CD14-positive monocyte (primary cell): Measurements from ENCODE around the gene NCBP3. TPM values are rescaled to one million over a fixed set of nuclear protein-coding genes. Genes with fewer than 3 reads are reported as not detected.

Experiments used
- DNase-seq, 3 donors: peaks; one replicate each; pipeline ENCODE4 v3.0.0-alpha.2; 2011 to 2022
- H2AFZ ChIP-seq: 2 replicates; pipeline ENCODE4 v1.6.0; 2012; ENCODE audit warnings: mild to moderate bottlenecking, low read depth, low read length, inconsistent platforms; ENCODE audit not compliant: insufficient read depth, poor library complexity, severe bottlenecking
- H3K27ac ChIP-seq, 2 donors: 1 replicate in 1 of 2; 2 replicates in 1 of 2; pipeline ENCODE4 v1.5.1; 2012 to 2013; ENCODE audit warnings: low read length in 2 of 2, control low read depth in 1 of 2, inconsistent platforms in 1 of 2, low read depth in 1 of 2, mild to moderate bottlenecking in 1 of 2
- H3K27me3 ChIP-seq, 2 donors: one replicate each; pipeline versions ENCODE4 v1.6.0 to v1.6.1; 2011 to 2013; ENCODE audit warnings: low read length in 2 of 2; ENCODE audit not compliant: control insufficient read depth in 2 of 2, insufficient read depth in 2 of 2
- H3K36me3 ChIP-seq, 2 donors: replicated peaks in 1 of 2; 1 replicate in 1 of 2; 2 replicates in 1 of 2; pipeline versions ENCODE4 v1.5.1 to v1.6.1; 2012 to 2013; ENCODE audit warnings: low read length in 2 of 2, control low read depth in 1 of 2, inconsistent platforms in 1 of 2, mild to moderate bottlenecking in 1 of 2; ENCODE audit not compliant: insufficient read depth in 2 of 2, control insufficient read depth in 1 of 2
- H3K4me1 ChIP-seq, 2 donors: 1 replicate in 1 of 2; 2 replicates in 1 of 2; pipeline versions ENCODE4 v1.5.1 to v1.6.1; 2012 to 2013; ENCODE audit warnings: low read length in 2 of 2, control low read depth in 1 of 2, inconsistent platforms in 1 of 2, mild to moderate bottlenecking in 1 of 2, moderate library complexity in 1 of 2; ENCODE audit not compliant: insufficient read depth in 2 of 2, control insufficient read depth in 1 of 2
- H3K4me2 ChIP-seq: replicated peaks from 2 replicates; pipeline ENCODE3; 2012; ENCODE audit warnings: low read length, moderate library complexity, mild to moderate bottlenecking; ENCODE audit not compliant: poor library complexity, severe bottlenecking; ENCODE audit errors: extremely low read depth
- H3K4me3 ChIP-seq, 3 experiments: fragments of 200-600 bp in 1 of 3; sonication (generic) in 1 of 3; replicated peaks in 1 of 3; 1 replicate in 2 of 3; 2 replicates in 1 of 3; pipeline ENCODE4 v1.5.1; 2011 to 2013; ENCODE audit warnings: low read length in 3 of 3, mild to moderate bottlenecking in 3 of 3, control low read depth in 2 of 3, low read depth in 2 of 3, inconsistent platforms in 1 of 3, moderate library complexity in 1 of 3
- H3K79me2 ChIP-seq: 2 replicates; pipeline ENCODE4 v1.6.0; 2012; ENCODE audit warnings: mild to moderate bottlenecking, control low read depth, inconsistent platforms, low read length, moderate library complexity; ENCODE audit not compliant: insufficient read depth
- H3K9ac ChIP-seq: 2 replicates; pipeline ENCODE4 v1.6.0; 2017; ENCODE audit warnings: low read length, mild to moderate bottlenecking; ENCODE audit not compliant: insufficient read depth, poor library complexity, severe bottlenecking
- H3K9me3 ChIP-seq, 2 donors: replicated peaks in 1 of 2; 1 replicate in 1 of 2; 2 replicates in 1 of 2; pipeline versions ENCODE4 v1.5.1 to v1.6.1; 2012 to 2013; ENCODE audit warnings: low read length in 2 of 2, control low read depth in 1 of 2; ENCODE audit not compliant: control insufficient read depth in 1 of 2, insufficient read depth in 1 of 2
- H4K20me1 ChIP-seq: 2 replicates; pipeline ENCODE4 v1.6.0; 2012; ENCODE audit warnings: mild to moderate bottlenecking, low read length, control low read depth, moderate library complexity; ENCODE audit not compliant: insufficient read depth
- H3K27ac Mint-ChIP-seq, 7 donors: one replicate each; pipeline ENCODE4 v1.8.0; 2020; ENCODE audit warnings: mild to moderate bottlenecking in 7 of 7, mixed read lengths in 7 of 7, moderate library complexity in 6 of 7, inconsistent platforms in 2 of 7
- H3K27me3 Mint-ChIP-seq, 3 donors: one replicate each; pipeline ENCODE4 v1.8.0; 2021 to 2022; ENCODE audit warnings: low read depth in 3 of 3, mild to moderate bottlenecking in 3 of 3, mixed read lengths in 3 of 3, moderate library complexity in 3 of 3, inconsistent platforms in 1 of 3
- H3K36me3 Mint-ChIP-seq, 2 donors: one replicate each; pipeline ENCODE4 v1.8.0; 2020; ENCODE audit warnings: mixed read lengths in 2 of 2, inconsistent platforms in 1 of 2, mild to moderate bottlenecking in 1 of 2
- H3K4me1 Mint-ChIP-seq: one replicate; pipeline ENCODE4 v1.8.0; 2020; ENCODE audit warnings: mild to moderate bottlenecking, mixed read lengths
- H3K4me3 Mint-ChIP-seq, 2 donors: one replicate each; pipeline ENCODE4 v1.8.0; 2020; ENCODE audit warnings: mild to moderate bottlenecking in 2 of 2, mixed read lengths in 2 of 2, moderate library complexity in 1 of 2
- H3K9me3 Mint-ChIP-seq, 7 donors: one replicate each; pipeline ENCODE4 v1.8.0; 2020 to 2022; ENCODE audit warnings: mixed read lengths in 7 of 7, mild to moderate bottlenecking in 6 of 7, moderate library complexity in 6 of 7, inconsistent platforms in 2 of 7
- WGBS: methylation state at CpG from one replicate; pipeline ENCODE4 v1.1.5; 2013; ENCODE audit warnings: missing lambda C conversion rate; ENCODE audit not compliant: insufficient coverage; 5-methylcytosine and 5-hydroxymethylcytosine counted together
- intact Hi-C, 2 donors: fragments of 100-400 bp; cut with micrococcal nuclease; formaldehyde crosslinking; loops; one replicate each; pipeline versions ENCODE4 v1.15.0 to v1.15.1; 2023
- polyA plus RNA-seq, 3 donors: library from polyadenylated mRNA; depleted of rRNA in 1 of 3; unstranded in 2 of 3; stranded (reverse) in 1 of 3; fragments of 300-500 nt in 2 of 3; fragments of >200 nt in 1 of 3; fragmentation: Illumina TruSeq in 2 of 3; gene quantifications; 1 replicate in 2 of 3; 2 replicates in 1 of 3; pipeline ENCODE4 v1.2.3, GENCODE V29; 2012 to 2021
- TF ChIP-seq, protein P1 (sequence below): fragments of 200-600 bp; IDR thresholded peaks from one replicate; pipeline ENCODE4 v1.8.0; 2022; ENCODE audit warnings: antibody characterized with exemption, mild to moderate bottlenecking

NCBP3 gene
- polyA plus RNA-seq, 3 donors: 4.9 to 19.0 (median 8.5) TPM

DNA sequence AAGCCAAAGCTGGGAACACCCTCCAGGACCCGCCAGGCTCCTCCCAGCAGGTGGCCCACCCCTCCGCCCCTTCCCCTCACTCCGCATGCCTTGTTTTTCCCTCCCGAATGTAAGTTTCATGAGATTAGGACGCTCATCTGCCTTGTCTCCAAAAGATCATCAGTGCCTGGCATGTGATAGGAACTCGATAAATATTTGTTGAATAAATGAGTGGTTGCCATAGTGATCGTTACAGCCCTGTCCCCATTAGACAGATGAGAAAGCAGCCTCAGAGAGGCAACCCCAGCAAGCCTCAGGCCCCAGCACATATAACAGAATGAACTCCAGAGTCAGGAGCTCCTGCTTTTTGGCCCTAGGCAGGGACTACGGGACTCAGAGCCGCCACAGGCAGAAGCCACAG lies 41.8 kb upstream of the NCBP3 start:
- H3K9me3 Mint-ChIP-seq: peaks cover 0 to 2% (median 0%) of the 10 kb centered on the region in 7 donors
- peak overlapping the region; percentile 62 for H3K4me2 ChIP-seq
- WGBS: 89% methylated on average over 3 of the region's 9 CpGs
- no peaks in the 10 kb centered on the region for H3K9me3 ChIP-seq
- H3K79me2 ChIP-seq: no peaks in the 10 kb centered on the region
- H2AFZ ChIP-seq: no peak overlapping the region
- peak overlapping the region in 1 of 2 donors; percentile 76 for H3K27ac ChIP-seq
- H3K27ac Mint-ChIP-seq: peak overlapping the region in 5 of 7 donors; percentile 7 to 97 (median 35)
- no peaks in the 10 kb centered on the region for H4K20me1 ChIP-seq
- TF ChIP-seq, protein P1, sequence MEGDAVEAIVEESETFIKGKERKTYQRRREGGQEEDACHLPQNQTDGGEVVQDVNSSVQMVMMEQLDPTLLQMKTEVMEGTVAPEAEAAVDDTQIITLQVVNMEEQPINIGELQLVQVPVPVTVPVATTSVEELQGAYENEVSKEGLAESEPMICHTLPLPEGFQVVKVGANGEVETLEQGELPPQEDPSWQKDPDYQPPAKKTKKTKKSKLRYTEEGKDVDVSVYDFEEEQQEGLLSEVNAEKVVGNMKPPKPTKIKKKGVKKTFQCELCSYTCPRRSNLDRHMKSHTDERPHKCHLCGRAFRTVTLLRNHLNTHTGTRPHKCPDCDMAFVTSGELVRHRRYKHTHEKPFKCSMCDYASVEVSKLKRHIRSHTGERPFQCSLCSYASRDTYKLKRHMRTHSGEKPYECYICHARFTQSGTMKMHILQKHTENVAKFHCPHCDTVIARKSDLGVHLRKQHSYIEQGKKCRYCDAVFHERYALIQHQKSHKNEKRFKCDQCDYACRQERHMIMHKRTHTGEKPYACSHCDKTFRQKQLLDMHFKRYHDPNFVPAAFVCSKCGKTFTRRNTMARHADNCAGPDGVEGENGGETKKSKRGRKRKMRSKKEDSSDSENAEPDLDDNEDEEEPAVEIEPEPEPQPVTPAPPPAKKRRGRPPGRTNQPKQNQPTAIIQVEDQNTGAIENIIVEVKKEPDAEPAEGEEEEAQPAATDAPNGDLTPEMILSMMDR: no peak
- DNase-seq: no peak
- peaks cover 35 to 36% of the 10 kb centered on the region in 2 donors for H3K36me3 Mint-ChIP-seq
- H3K4me3 Mint-ChIP-seq: peak overlapping the region in 1 of 2 donors; percentile 31
- peaks cover 8 to 21% (median 9%) of the 10 kb centered on the region in 3 donors for H3K27me3 Mint-ChIP-seq
- H3K36me3 ChIP-seq: peaks cover 10 to 17% of the 10 kb centered on the region in 2 donors
- H3K4me1 Mint-ChIP-seq: peaks cover 56% of the 10 kb centered on the region
- H3K9ac ChIP-seq: peak overlapping the region; percentile 40
- peaks cover 59 to 76% of the 10 kb centered on the region in 2 donors for H3K4me1 ChIP-seq
- intact Hi-C loops: no loop called here
- H3K27me3 ChIP-seq: no peaks in the 10 kb centered on the region
- peak overlapping the region in 1 of 3 experiments; percentile 67 for H3K4me3 ChIP-seq

DNA sequence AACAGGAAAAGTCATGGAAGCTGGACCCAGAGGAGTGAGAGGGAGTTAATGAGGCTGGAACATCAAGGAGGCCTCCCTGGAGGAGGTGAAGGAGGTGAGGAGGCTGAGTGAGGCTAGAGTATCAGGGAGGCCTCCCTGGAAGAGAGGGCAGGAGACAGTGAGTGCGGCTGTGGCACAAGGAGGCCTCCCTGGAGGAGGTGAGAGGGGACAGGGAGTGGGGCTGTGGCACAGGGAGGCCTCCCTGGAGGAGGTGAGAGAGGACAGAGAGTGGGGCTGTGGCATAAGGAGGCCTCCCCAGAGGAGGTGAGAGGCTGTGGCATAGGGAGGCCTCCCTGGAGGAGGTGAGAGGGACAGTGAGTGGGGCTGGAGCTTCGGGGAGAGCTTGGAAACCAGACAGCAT lies 41.3 kb upstream of the NCBP3 start:
- no peaks in the 10 kb centered on the region for H4K20me1 ChIP-seq
- H3K27ac ChIP-seq: peak overlapping the region; percentile 66 to 76
- Mint-ChIP-seq H3K4me1 (peaks cover 56% of the 10 kb centered on the region), H3K4me3 (peak overlapping the region; percentile 62 to 90), H3K27ac (peak overlapping the region; percentile 81 to 97 (median 90)), H3K27me3 (peaks cover 8 to 21% (median 9%) of the 10 kb centered on the region in 3 donors), H3K36me3 (peaks cover 36 to 39% of the 10 kb centered on the region in 2 donors), H3K9me3 (peaks cover 0 to 2% (median 0%) of the 10 kb centered on the region in 7 donors)
- 100% methylated on average over 1 of the region's 2 CpGs for WGBS
- peak overlapping the region; percentile 40 for H3K9ac ChIP-seq
- intact Hi-C loops: no loop called here
- H3K4me3 ChIP-seq: peak overlapping the region in 1 of 3 experiments; percentile 67
- peaks cover 11 to 17% of the 10 kb centered on the region in 2 donors for H3K36me3 ChIP-seq
- no peak for DNase-seq
- H3K9me3 ChIP-seq: no peaks in the 10 kb centered on the region
- H3K79me2 ChIP-seq: no peaks in the 10 kb centered on the region
- no peak overlapping the region for H2AFZ ChIP-seq
- TF ChIP-seq, protein P1: no peak
- H3K4me2 ChIP-seq: peak overlapping the region; percentile 62
- peaks cover 59 to 72% of the 10 kb centered on the region in 2 donors for H3K4me1 ChIP-seq
- H3K27me3 ChIP-seq: no peaks in the 10 kb centered on the region
